HG02884 (cell line): Measurements from ENCODE around the gene CAMK1D.

ENCODE experiments used
- ATAC-seq: cut with Tn5 transposase; IDR thresholded peaks from one replicate; pipeline ENCODE4 v1.9.1; 2021; ENCODE audit warnings: mild to moderate bottlenecking, moderate library complexity; ENCODE audit not compliant: unreplicated experiment

Gene CAMK1D

GRCh38 chr10:12872577-12872976 is 523.2 kb downstream of the CAMK1D start:
- ATAC-seq = no peak

DNA sequence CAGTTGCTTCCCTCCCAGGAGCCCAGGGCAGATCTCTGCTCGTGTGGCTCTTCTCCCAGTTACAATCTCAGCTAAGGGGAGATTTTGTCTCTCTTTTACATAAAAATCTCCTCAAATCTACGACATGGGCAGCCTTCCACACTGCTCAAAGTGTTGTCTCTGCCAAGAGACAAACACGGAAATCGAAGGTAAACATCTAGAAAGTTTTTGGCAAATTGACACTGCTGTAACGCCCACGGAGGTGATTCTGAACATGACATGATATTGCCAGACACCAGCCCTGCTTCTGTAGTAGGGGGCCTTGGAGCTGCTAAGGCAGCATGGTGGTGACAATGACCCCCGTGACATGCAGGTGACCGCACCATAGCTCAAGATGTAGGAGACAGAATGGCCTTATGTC is 523.8 kb downstream of the CAMK1D start:
- no peak for ATAC-seq

- ATAC-seq = no peak
Observed at GRCh38 chr10:12874501-12874900, 525.2 kb downstream of the CAMK1D start.

GRCh38 chr10:12875100-12875499 is 525.8 kb downstream of the CAMK1D start:
- ATAC-seq = no peak

GRCh38 chr10:12876266-12876665 is 526.9 kb downstream of the CAMK1D start:
- no peak for ATAC-seq

DNA sequence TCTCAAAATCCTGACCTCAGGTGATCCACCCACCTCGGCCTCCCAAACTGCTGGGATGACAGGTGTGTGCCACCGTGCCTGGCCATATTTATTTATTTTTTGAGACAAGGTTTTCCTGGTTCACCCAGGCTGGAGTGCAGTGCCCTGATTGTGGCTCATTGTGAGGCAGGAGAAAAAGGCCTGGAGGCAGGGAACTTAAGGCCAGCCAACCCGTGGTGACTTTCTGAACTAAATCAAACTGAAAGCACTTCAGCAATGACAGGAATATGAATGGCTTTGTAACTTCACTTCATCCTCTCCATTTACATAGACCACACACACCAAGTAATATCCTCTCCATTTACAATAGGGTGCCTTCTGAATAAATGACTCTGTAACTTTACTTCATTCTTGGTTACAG is 527.8 kb downstream of the CAMK1D start:
- ATAC-seq = no peak

DNA sequence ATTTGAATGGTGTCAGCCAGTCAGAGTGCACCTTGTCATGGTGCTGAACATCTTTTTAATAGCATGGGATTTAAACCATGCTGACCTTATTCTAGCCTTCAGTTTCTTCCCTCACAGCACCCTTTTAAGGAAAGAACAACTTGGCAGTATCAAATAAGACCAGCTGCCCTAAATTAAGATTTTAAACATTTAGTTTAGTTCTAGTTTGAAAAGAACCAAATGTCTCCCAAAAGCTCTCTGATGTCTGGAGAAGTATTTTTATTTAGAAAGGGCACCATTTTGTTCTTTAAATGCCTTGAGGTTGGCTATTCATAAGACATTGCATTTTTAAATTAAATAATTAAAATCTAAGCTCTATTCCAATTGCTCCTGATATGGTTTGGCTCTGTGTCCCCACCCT is 531.1 kb downstream of the CAMK1D start:
- ATAC-seq = no peak

GRCh38 chr10:12884851-12885250 is 535.5 kb downstream of the CAMK1D start:
- no peak for ATAC-seq
